PC-3 (cell line): ENCODE results near the gene PSMD5. TPM values are rescaled to one million over a fixed set of nuclear protein-coding genes. Genes with fewer than 3 reads are reported as not detected.

Source experiments
- ATAC-seq: fragments of 200-7000 bp; cut with Tn5 transposase; 2 replicates; pipeline ENCODE4 v1.9.1; 2020; ENCODE audit warnings: mild to moderate bottlenecking, moderate library complexity
- BruUV-seq: library from RNA; stranded (reverse); fragments of 400-500 nt; replicated peaks from 2 replicates; lab custom pipeline; 2021; lab: Mats Ljungman, UMichigan
- CTCF ChIA-PET: fragments of 300-600 bp; sonication (Branson Sonifier 250); formaldehyde crosslinking; loops from one replicate; lab custom pipeline; 2022; ENCODE audit warnings: antibody characterized with exemption; lab: Charles Lee
- POLR2A ChIA-PET: fragments of 300-600 bp; sonication (Branson Sonifier 250); formaldehyde crosslinking; loops from one replicate; lab custom pipeline; 2022; ENCODE audit warnings: antibody characterized with exemption; ENCODE audit not compliant: unreplicated experiment; lab: Charles Lee
- DNase-seq: peaks from one replicate; pipeline ENCODE4 v3.0.0-alpha.2; 2015
- H2AFZ ChIP-seq: fragments of 300-600 bp; sonication (generic); 2 replicates; pipeline ENCODE4 v1.6.0; 2016; ENCODE audit warnings: antibody characterized with exemption, low read length
- H3F3A ChIP-seq: fragments of 300-600 bp; sonication (generic); one replicate; pipeline ENCODE4 v1.6.0; 2017; ENCODE audit warnings: antibody characterized with exemption, low read length, control low read depth, mild to moderate bottlenecking; ENCODE audit not compliant: unreplicated experiment
- H3K27ac ChIP-seq: fragments of 300-600 bp; sonication (generic); 2 replicates; pipeline ENCODE4 v1.5.1; 2016; ENCODE audit warnings: mild to moderate bottlenecking, low read length
- H3K27me3 ChIP-seq: fragments of 300-600 bp; sonication (generic); 2 replicates; pipeline ENCODE4 v1.6.1; 2016; ENCODE audit warnings: low read length, mixed read lengths
- H3K36me3 ChIP-seq: fragments of 300-600 bp; sonication (generic); 2 replicates; pipeline ENCODE4 v1.6.1; 2016; ENCODE audit warnings: low read depth, mixed run types, low read length, mixed read lengths
- H3K4me1 ChIP-seq: fragments of 300-600 bp; sonication (generic); 2 replicates; pipeline ENCODE4 v1.5.1; 2016; ENCODE audit warnings: low read length; ENCODE audit not compliant: insufficient read depth
- H3K4me2 ChIP-seq: fragments of 300-600 bp; sonication (generic); 2 replicates; pipeline ENCODE4 v1.6.0; 2016; ENCODE audit warnings: low read length
- H3K4me3 ChIP-seq: fragments of 300-600 bp; sonication (generic); 2 replicates; pipeline ENCODE4 v1.5.1; 2016; ENCODE audit warnings: mild to moderate bottlenecking, low read length, mixed read lengths
- H3K79me2 ChIP-seq: fragments of 300-600 bp; sonication (generic); 2 replicates; pipeline ENCODE4 v1.6.1; 2017; ENCODE audit warnings: low read length, mixed read lengths
- H3K9ac ChIP-seq: fragments of 300-600 bp; sonication (generic); 2 replicates; pipeline ENCODE4 v1.6.0; 2016; ENCODE audit warnings: mild to moderate bottlenecking, low read length
- H3K9me2 ChIP-seq: fragments of 300-600 bp; sonication (generic); replicated peaks from 2 replicates; pipeline ENCODE4 v1.6.1; 2016; ENCODE audit warnings: mixed run types, low read length, mixed read lengths
- H3K9me3 ChIP-seq: fragments of 300-600 bp; sonication (generic); 2 replicates; pipeline ENCODE4 v1.6.1; 2016; ENCODE audit warnings: low read length, mixed read lengths
- H4K20me1 ChIP-seq: fragments of 300-600 bp; sonication (generic); 2 replicates; pipeline ENCODE4 v1.6.1; 2016; ENCODE audit warnings: low read length, mixed read lengths
- EZH2 ChIP-seq: fragments of 300-600 bp; sonication (generic); IDR thresholded peaks from one replicate; pipeline ENCODE4 v1.6.1; 2017; ENCODE audit warnings: antibody characterized with exemption, mild to moderate bottlenecking, low read length; ENCODE audit not compliant: unreplicated experiment
- EZH2phosphoT487 ChIP-seq: fragments of 300-600 bp; sonication (generic); IDR thresholded peaks from 2 replicates; pipeline ENCODE4 v1.6.1; 2018; ENCODE audit warnings: mild to moderate bottlenecking, antibody characterized with exemption, low read length, borderline replicate concordance
- intact Hi-C: fragments of 100-400 bp; cut with micrococcal nuclease; formaldehyde crosslinking; loops from 2 replicates; pipeline ENCODE4 v1.9.0; 2023
- total RNA-seq: library from RNA; depleted of rRNA; stranded (reverse); fragments of >200 nt; gene quantifications from 2 replicates; pipeline ENCODE4 v1.2.3, GENCODE V29; 2014
- TF ChIP-seq, protein P1 (sequence below): fragments of 300-600 bp; sonication (generic); conservative IDR thresholded peaks from 2 replicates; pipeline ENCODE4 v1.5.1; 2017; ENCODE audit warnings: antibody characterized with exemption, low read depth, mild to moderate bottlenecking, low read length

The PSMD5 gene
- total RNA-seq, 1 experiment from 2014 or later = 23.4 TPM

DNA sequence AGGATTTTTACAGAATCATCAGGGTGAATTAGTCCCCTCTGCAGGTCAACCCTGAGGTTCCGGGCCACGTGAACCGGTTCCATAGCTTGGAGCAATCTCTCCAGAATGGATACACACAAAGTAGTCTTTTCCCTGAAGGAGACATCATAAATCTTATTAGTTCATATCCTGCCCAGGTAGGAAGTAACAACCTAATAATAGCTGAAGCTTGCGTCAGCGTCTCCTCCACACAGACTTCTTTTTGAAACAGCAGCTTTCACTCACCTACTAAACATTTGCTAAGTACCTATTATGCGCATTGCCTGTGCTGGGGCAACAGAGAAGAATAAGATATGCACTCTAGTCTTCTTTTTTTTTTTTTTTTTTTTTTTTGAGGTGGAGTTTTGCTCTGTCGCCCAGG is 9.4 kb downstream of the PSMD5 start:
- no peak overlapping the region for H2AFZ ChIP-seq
- peaks cover 12% of the 10 kb centered on the region for H3K79me2 ChIP-seq
- peaks cover 35% of the 10 kb centered on the region for H3K36me3 ChIP-seq
- H3K4me1 ChIP-seq = no peaks in the 10 kb centered on the region
- H3K9ac ChIP-seq = no peak overlapping the region
- no peaks in the 10 kb centered on the region for H3K9me3 ChIP-seq
- TF ChIP-seq EZH2phosphoT487 = no peak
- no peak for TF ChIP-seq EZH2
- TF ChIP-seq, protein P1, sequence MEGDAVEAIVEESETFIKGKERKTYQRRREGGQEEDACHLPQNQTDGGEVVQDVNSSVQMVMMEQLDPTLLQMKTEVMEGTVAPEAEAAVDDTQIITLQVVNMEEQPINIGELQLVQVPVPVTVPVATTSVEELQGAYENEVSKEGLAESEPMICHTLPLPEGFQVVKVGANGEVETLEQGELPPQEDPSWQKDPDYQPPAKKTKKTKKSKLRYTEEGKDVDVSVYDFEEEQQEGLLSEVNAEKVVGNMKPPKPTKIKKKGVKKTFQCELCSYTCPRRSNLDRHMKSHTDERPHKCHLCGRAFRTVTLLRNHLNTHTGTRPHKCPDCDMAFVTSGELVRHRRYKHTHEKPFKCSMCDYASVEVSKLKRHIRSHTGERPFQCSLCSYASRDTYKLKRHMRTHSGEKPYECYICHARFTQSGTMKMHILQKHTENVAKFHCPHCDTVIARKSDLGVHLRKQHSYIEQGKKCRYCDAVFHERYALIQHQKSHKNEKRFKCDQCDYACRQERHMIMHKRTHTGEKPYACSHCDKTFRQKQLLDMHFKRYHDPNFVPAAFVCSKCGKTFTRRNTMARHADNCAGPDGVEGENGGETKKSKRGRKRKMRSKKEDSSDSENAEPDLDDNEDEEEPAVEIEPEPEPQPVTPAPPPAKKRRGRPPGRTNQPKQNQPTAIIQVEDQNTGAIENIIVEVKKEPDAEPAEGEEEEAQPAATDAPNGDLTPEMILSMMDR = no peak
- H3K27ac ChIP-seq = no peak overlapping the region
- DNase-seq (no peak), ATAC-seq (no peak)
- CTCF ChIA-PET = no interaction called here
- intact Hi-C loops = no loop called here
- no peaks in the 10 kb centered on the region for H3K27me3 ChIP-seq
- no peak overlapping the region for H3K4me2 ChIP-seq
- no peaks in the 10 kb centered on the region for H3K9me2 ChIP-seq
- POLR2A ChIA-PET = no interaction called here
- no TSS peak for BruUV-seq
- no peaks in the 10 kb centered on the region for H4K20me1 ChIP-seq
- H3K4me3 ChIP-seq = no peak overlapping the region
- no peaks in the 10 kb centered on the region for H3F3A ChIP-seq

DNA sequence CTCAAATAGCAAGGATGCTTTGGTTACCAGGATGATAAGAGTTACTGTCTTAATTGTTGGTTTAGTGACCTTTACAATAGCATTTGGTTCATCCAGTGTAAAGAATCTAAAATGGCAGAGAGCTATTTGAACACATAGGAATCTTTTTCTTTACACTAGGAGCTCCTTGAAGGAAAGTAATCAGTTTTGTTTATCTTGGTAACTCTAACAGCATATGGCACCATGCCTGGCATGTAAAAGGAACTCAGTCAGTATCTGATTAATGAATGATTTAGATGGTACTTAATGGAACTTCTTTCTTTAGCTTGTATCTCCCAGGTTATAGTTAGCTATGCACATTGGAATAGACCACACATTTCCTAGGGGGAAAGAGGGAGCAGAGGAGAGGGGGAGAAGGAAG is 9.9 kb downstream of the PSMD5 start:
- CTCF ChIA-PET = no interaction called here
- Histone ChIP-seq H3K27me3 (no peaks in the 10 kb centered on the region), H3K36me3 (peaks cover 40% of the 10 kb centered on the region), H3F3A (no peaks in the 10 kb centered on the region), H2AFZ (no peak overlapping the region), H3K9me3 (no peaks in the 10 kb centered on the region), H3K4me1 (no peaks in the 10 kb centered on the region), H3K4me3 (no peak overlapping the region), H3K9me2 (no peaks in the 10 kb centered on the region), H3K4me2 (no peak overlapping the region), H3K9ac (no peak overlapping the region), H3K27ac (no peak overlapping the region), H3K79me2 (peaks cover 7% of the 10 kb centered on the region), H4K20me1 (no peaks in the 10 kb centered on the region)
- no TSS peak for BruUV-seq
- ATAC-seq (no peak), DNase-seq (no peak)
- intact Hi-C loops = no loop called here
- no peak for TF ChIP-seq EZH2
- TF ChIP-seq, protein P1 = no peak
- no peak for TF ChIP-seq EZH2phosphoT487
- POLR2A ChIA-PET = no interaction called here

DNA sequence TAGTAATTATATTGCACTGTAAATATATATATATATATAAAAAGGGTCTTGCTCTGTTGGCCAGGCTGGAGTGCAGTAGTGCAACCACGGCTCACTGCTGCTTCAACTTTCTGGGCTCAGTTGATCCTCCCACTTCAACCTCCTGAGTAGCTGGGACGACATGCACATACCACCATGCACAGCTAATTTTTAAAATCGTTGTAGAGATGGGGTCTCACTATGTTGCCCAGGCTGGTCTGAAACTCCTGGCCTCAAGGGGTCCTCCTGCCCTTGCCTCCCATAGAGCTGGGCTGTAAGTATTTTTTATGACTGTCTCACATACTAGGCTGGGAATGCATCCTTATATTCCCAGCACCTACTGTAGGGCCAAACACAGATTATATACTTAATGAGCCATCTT is 11.9 kb downstream of the PSMD5 start:
- ATAC-seq (no peak), DNase-seq (no peak)
- H3K27me3 ChIP-seq = no peaks in the 10 kb centered on the region
- no peak overlapping the region for H3K9ac ChIP-seq
- no TSS peak for BruUV-seq
- intact Hi-C loops = no loop called here
- H2AFZ ChIP-seq = no peak overlapping the region
- H4K20me1 ChIP-seq = no peaks in the 10 kb centered on the region
- no peaks in the 10 kb centered on the region for H3F3A ChIP-seq
- peaks cover 58% of the 10 kb centered on the region for H3K36me3 ChIP-seq
- no peaks in the 10 kb centered on the region for H3K9me3 ChIP-seq
- TF ChIP-seq EZH2 (no peak), EZH2phosphoT487 (no peak)
- TF ChIP-seq, protein P1 = no peak
- no peaks in the 10 kb centered on the region for H3K9me2 ChIP-seq
- no peaks in the 10 kb centered on the region for H3K79me2 ChIP-seq
- no peak overlapping the region for H3K4me3 ChIP-seq
- no peak overlapping the region for H3K4me2 ChIP-seq
- H3K4me1 ChIP-seq = no peaks in the 10 kb centered on the region
- H3K27ac ChIP-seq = no peak overlapping the region
- CTCF ChIA-PET = no interaction called here
- POLR2A ChIA-PET = no interaction called here
